HG02884 (cell line): Measurements from ENCODE around the gene ACYP2.

Experiments used
- ATAC-seq: cut with Tn5 transposase; IDR thresholded peaks from one replicate; pipeline ENCODE4 v1.9.1; 2021; ENCODE audit warnings: mild to moderate bottlenecking, moderate library complexity; ENCODE audit not compliant: unreplicated experiment

ACYP2 gene

DNA sequence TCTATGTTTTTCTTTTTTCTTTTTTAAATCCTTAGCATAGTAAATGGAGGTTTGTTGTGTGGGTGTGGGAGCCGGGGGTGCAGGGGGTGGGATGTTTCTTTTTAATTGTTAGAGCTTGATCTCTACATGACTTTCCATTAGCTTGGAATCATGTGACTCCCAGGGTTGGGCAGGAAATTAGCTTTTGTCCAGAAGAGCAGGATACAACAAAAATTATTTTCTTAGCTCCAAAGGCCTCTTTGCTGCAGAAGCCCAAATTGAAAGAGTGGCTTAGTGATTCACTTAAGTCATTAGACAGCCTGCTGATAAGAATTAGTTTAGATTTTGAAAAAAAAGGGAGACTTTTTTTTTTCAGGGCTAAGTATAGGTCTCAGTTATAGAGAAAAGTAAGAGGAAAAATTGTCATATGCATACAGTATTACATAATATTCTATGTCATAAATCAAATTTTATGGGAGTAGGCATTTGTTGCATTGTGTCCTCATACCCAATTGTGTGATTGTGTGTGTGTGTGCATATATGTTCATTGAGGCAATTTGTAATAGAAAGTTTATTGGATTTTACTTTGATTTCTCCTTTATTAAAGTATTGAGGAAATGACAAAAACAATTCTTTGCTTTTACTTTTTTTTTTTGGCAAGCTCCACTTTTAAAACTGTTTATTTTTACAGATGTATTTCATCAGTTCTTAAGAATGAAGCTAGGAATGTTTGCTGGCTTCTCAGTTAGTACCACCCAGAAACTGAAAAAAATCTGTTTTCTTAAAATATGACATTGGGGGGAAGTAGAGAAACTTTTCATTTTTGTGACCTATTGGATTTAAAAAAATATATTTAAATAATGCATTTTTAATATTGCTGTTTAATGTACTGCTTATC lies 93.2 kb downstream of the ACYP2 start:
- no peak for ATAC-seq

DNA sequence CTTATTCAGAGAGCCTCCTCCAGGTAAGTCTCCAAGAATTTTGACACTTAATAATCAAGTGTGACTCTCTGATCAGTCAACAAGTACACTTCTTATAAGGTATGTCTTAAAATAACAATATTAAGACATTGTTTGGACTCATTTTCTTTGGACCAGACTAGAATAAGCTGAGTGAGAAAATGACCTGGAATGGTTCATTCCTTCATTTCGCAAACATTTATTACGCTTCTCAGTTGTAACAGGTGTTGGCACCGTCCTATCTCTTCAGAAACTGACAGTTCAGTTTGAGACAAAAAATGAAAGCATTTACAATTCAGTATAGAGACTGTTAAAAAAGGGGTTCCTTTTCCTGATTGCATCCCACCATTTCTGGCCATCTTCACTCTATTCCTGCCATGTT lies 94.0 kb downstream of the ACYP2 start:
- ATAC-seq, result no peak

DNA sequence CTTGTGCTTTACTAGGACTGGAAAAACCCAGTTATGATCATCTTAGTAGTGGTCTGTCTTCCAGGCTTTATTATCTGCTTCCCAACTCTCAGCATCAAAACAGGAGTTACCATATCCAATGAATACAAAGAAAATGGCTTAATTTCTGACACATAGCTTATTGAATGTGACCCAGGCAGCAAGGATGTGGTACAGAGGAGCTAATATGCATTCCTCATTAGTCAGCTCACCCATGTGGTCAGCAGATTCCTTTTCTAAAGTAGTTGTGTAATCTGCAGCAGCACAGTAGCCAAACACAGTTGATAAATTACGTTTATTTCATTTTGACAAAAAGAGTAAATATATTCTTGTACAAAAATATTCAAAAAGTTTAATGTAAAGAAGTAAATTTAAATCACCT lies 97.0 kb downstream of the ACYP2 start:
- no peak for ATAC-seq

DNA sequence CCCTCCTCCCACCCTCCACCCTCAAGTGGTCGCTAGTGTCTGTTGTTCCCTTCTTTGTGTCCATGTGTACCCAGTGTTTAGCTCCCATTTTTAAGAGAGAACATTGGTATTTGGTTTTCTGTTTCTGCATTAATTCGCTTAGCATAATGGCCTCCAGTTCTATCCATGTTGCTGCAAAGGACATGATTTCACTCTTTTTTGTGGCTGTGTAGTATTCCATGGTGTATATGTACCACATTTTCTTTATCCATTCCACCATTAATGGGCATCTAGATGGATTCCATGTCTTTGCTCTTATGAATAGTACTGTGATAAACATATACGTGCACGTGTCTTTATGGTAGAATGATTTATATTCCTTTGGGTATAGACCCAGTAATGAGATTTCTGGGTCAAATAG lies 97.7 kb downstream of the ACYP2 start:
- ATAC-seq, result no peak

DNA sequence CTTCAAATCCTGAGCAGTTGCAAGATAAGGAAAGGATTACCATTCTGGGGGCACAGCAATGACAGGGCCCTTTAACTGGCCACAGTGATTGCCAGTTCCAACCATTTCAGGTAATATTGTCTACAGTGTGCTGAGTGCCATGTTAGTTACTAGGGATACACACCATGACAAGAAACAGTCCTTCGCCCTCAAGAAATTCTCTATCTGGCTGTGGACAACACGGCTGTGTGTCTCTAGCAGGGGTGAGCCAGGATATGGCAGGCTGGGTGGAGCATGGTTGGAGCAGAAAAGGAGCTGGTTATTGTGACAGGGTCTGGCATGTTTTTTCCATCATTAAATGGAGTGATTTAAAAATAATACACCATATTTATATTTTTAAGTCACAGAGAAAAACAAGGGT lies 109.6 kb downstream of the ACYP2 start:
- ATAC-seq, result no peak

DNA sequence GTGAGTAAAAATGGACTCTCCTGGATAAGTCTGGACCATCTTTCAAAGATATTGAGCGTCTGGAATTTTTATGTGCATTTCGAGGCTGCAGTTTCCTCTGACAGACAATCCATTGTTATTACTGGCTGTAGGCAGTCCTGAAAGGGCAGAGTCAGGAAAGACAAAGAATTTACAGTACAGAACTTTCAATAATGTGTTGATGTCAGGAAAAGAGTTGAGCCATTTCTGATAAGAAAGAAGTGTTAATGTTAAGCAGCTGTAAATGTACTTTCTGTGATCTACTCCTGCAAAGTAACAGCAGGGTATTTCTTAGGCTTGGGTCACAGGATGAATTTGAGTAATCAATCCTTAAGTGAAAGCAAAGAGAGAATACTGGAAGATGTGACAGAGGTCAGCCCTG lies 110.8 kb downstream of the ACYP2 start:
- no peak for ATAC-seq

DNA sequence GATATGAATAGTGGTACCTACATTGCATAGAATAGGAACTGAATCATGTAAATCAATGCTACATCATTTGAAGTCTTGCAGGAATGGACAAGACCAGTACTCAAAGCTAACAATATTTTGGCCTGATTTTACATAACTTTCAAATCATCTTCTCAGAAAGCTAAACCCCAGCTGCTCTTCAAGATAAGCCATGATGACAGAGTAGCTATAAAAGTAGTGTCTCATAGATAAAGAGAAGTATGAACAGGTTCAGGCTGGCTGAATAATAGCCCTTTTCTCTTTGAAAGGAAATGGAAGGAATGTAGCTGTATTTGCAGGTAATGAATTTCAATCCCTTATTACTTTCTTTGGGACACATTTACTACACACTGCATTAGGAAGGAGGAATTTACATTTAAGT lies 112.4 kb downstream of the ACYP2 start:
- no peak for ATAC-seq

DNA sequence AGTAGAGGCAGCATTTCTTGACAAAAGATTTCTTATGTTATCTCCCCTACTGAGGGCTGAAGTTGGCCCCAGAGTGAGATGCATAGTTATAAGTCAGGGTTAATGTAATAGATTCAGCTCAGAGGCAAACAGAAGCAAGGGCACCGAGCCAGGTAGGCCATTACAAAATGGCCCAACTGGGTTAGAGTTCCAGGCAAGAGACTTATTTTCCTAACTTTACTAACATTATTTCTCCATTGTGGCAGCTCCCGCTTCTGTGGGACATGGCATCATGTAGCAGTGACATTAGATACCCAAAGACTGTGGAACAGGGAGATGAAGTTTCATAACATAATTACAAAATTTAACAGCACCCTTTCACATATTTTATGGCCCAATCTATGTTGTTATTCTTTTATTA lies 113.5 kb downstream of the ACYP2 start:
- no peak for ATAC-seq

DNA sequence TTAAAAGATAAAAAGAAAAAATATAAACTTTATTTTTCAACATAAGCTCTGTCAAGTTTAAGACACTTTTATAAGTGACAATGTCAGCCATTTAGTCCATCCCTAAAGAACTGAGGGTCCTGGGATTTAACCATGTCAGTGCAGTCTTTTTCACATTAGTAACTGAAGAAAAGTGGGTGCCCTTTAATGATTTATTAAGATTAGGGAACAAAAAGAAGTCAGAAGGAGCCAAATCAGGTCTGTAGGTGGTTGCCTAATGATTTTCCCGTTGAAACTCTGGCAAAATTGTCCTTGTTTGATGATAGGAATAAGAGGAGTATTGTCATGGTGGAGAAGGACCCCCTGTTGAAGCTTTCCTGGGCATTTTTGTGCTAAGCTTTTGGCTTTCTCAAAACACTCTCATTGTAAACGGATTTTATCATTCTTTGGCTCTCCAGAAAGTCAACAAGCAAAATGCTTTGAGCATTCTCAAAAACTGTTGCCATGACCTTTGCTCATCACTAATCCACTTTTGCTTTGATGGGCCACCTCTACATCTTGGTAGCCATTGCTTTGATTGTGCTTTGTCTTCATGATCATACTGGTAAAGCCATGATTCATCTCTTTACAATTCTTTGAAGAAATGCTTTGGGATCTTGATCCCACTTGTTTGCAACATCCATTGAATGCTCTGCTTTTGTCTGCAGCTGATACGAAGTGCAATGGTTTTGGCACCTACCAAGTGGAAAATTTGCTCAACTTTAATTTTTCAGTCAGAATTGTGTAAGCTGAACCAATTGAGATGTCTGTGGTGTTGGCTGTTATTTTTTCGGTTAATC lies 118.6 kb downstream of the ACYP2 start:
- ATAC-seq, result no peak

DNA sequence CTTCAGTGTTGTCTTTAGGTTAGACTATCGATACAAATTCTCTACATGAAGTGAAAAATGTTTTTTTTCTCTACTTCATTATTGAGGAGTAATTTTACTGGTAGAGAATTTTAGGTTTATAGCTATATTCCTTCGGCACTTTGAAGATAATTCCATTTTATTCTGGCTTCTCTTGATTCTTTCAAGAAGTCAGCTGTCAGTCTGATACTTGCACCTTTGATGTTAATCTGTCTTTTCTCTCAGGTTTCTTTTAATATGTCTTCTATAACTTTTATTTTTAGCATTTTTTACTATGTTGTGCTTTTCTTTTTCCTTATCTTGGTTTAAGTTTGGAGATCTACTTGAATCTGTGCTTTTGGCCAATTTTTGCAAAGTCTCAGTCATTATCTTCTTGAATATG lies 122.0 kb downstream of the ACYP2 start:
- no peak for ATAC-seq

DNA sequence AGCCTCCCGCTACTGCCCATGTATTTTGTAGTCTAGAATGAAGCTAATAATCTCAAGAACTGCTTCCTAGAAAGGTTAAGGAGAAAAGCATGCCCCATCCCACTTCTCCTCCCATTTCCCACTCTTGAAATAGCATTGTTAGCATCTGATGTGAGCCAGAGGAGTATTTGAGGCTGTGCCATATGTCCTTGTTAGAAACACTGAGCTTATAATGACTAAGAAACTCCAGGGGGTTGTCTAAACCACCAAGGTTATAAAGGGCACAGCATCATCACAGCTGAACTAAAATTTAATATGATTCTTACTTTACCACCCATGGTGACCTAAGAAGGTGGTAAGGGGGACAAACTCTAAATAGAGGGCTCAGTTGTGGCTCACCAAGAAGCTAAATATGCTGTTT lies 124.0 kb downstream of the ACYP2 start:
- ATAC-seq, result no peak

DNA sequence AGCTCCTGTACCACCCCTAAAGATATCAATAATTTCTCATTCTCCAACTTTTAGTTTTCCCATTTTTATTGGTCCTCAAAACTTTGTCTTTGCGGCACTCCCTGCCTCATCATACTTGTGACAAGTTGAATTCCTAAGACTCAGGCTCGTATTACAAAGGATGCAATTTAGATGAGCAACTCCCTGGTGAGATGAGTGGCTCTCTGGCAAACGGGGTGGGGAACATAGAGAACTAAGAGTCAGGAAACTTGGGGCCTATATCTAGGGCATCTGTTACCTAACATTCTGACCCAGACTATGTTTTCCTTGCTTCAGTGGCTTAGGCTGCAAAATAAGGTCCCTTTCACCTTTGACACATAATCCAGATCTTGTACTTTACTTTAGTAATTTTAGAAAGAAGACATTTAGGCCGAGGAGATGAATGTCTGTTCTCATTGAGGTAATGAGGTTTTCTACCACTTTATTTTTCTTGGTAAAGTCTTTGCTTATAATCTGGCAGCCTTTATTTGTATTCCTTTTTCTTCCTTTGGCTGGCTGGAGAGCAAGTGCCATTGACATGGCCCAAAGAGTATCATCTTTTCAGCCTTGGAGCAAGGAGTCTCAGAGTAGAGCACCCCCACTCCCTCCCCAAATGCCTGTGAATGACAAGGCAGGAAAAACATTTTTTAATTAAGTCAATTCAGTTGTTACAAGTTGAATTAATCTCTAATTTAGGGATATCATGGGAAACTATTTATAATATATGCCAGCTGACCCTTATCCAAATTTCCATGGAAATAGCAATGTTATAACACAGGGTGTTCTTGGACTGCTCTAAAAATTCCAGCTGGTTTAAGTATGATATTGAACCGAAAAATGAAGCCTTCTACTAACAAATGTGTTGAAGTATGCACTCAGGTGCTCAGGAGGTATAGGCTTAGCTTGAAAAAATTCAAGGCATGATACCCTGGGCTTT lies 125.4 kb downstream of the ACYP2 start:
- no peak for ATAC-seq

DNA sequence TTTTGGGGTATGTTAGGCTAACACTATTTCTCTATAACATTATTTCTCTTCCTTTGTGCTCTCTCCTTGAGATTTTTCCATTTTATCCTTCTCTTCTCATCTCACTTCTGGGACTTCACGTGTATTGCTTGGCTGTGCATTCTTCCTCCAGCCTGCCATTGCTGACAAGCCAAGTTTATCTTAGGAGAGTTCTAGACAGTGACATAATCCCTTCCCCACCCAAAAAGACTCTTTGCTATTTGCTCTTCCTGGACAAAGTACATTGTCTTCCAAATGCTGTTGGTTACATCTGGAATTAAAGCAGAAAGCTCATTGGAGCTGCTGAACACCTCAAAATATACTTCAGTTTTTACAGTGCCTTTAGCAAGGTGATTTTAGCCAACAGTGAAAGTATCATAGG lies 131.7 kb downstream of the ACYP2 start:
- ATAC-seq, result no peak

DNA sequence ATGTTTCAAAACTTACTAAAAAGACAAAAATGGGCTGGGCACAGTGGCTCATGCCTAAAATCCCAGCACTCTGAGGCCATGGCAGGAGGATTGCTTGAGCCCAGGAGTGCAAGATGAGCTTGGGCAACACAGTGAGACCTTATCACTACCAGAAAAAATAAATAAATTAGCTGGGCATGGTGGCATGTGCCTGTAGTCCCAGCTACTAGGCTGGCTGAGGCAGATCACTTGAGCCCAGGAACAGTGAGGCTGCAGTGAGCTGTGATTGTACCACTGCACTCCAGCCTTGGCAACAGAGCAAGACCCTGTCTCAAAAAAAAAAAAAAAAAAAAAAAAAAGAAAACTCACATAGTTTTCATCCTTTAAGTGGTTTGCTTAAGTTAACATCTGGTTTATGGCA lies 134.2 kb downstream of the ACYP2 start:
- ATAC-seq, result no peak

DNA sequence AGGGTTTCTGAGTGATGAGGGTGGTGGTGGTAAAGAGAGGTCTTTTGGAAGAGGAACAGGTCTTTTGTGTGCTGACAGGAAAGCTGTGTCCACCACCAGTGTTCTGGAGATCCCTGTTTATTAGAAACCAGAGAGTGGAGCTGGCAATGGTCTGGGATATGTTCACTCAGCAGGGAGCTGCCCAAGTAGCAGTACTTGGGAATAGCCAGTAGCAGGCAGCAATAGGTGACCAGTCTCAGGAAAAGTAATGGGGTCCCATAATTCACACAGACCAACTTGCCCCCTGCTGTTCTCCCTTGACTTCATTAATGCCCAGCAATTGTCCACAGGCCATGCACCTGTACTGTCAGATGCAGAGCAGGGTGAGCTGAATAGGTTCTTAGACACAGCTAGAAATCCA lies 138.8 kb downstream of the ACYP2 start:
- no peak for ATAC-seq

DNA sequence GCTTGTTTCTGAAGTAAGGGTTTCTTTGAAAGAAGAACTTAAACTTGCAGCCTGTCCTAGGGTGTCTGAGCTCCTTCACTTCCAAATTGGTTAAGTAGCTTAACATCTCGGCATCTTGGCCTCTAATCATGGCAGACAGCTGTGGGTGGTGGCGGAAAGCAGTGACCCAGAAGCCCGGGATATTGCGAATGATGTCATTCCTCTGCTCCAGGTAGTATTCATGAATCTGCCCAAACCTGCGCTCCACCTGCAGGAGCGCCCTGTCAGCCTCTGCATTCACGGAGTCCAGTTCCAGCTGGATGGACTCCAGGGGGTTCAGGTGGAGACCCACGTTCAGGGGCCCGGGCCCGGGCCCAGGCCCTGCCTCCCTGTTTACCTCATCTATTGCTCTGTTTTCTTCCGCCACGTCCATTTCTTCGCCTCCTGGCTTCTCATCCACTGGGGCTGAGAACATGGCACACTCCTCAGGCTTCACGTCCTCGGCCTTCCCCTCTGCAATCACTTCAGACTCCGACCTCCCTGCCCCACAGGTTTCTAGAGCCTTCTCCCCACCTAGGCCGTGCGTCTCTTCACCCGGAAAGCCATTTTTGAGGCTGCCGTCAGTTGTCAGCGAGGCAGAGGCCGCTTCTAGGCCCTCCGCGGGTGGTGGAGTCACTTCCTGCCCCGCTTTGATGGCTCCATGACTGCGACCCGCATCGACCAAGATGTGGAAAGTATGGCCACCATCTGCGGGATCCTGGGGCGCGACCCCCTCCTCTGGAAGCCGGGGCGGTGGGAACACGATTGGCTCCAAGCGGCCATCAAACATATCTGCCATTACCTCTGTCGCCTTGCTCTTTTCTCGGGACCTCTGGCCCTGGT lies 140.0 kb downstream of the ACYP2 start:
- ATAC-seq, result no peak

DNA sequence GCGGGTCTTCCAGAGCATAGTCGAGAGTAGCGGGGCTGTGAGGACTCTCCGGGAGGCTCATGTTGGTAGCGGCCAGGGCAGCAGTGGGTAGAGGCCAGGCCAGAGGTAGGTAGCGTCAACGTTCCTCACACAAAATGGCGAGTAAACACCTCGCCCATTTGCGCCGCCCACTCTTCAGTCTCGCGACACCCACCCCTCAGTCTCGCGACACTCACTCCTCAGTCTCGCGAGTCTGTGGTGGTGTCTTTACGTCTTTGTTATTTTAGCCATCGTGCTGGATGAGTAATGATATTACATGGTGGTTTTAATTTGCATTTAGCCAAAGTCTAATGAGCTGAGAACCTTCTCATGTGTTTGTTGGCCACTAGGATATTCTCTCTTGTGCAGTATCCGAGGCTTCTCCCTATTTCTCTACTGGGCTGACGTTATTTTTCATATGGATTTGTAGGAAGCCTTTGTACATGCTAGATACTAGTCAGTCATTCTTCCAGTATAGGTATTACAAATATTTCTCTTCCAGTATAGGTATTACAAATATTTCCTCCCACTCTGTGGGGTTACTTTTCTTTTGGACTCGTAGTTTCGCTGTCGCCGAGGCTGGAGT lies 140.8 kb downstream of the ACYP2 start, which contains the start of gene TSPYL6:
TSS of gene TSPYL6 (minus strand) at position 139 of the 604 bp plus-strand sequence. CDS start at position 61, 78 bp downstream.
- no peak for ATAC-seq

DNA sequence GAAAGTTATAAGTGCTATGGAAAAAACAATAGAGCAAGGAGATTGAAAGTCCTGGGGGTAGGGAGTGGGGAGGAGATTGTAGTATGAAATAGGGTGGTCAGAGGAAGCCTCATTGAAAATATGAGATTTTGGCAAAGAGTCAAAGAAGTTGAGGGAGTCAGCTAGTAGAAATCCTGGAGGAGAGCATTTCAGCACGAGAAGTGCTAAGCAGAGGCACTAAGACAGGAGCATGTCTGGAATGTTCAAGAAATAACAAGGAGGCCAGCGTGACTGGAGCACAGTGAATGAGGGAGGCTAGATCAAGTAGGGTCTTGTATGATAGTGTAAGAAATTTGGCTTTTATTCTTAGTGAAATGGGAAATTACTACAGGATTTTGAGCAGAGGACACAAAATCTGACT lies 142.8 kb downstream of the ACYP2 start:
- no peak for ATAC-seq

DNA sequence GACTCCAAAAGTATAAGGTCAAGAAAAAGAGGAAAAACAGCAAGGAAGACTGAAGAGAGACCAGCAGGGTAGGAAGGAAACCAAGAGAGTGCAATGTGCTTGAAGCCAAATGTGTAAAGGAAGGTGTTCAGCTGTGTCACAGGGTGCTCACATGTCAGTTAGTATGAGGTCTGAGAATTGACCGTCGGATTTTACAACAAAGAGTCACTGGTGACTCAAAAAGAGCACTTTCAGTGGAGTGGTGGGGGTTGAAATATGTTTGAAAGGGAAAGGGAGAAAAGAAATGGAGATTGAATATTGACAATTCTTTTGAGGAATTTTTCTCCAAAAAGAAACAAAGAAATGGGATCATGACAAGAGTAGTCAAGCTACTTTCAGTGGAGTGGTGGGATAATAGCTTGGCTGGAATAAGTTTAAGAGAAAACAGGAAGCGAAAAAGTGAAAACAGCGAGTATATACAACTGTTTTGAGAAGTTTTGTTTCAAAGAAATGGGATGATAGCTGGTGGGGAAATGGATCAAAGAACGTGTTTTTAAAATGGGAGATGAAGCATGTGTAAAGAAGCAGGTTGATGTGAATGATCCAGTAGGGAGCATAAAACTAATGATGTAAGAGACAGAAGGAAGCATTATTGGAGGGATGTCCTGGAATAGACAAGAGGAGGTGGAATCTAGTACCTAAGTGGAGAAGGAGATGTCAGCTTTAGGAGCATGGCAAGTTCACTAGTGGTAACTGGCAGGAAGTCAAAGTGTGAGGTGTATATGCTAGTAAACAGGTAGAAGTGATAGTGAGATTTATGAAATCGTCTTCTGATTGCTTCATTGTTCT lies 144.2 kb downstream of the ACYP2 start:
- peak; percentile 91 for ATAC-seq
